DLD1 (cell line): ENCODE measurements around the gene CCDC134.

Experiments used
- in situ Hi-C: cut with HindIII; loops from 2 replicates; pipeline ENCODE4 v1.10.0; 2017; ENCODE audit warnings: low sequenced_read_pairs

CCDC134 gene

DNA sequence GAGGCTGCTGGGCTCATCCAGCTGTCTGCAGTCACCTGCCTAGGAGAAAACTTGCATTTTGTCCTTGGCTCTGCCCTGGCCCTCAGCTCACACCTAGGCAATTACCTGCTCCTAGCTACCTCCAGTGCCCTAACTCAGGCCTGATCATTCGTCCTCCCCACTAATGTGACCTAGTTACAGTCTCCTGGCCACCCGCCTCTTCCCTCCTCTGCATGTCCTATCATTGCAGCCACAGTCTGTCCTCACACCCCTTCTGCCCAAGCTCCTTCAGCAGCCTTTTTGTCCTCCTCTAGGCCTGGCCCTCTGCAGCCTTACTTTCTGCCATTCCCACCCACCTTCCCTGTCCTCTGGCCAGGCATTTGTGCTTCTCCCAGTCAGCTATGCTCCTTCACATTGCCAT, 17.7 kb upstream of the CCDC134 start:
- in situ Hi-C loops = no loop called here

DNA sequence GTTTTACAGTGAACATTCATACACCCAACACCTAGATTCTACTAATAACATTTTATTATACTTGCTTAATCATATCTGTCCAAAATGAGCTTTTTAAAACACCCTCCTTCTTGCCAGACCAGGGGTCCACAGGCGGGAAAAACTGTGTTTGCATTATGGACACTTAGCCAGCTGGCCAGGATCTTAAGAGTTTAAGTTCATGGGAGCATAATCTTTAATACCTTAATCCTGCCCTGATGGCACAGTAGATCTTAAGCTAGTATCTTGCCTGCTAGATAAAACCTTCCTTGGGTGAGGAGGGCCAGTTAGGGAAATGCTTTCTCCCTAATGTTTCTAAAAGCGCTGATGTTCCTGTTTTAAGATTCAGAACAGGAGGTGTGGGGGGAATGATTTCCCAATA, 13.1 kb upstream of the CCDC134 start:
- in situ Hi-C loops = no loop called here

DNA sequence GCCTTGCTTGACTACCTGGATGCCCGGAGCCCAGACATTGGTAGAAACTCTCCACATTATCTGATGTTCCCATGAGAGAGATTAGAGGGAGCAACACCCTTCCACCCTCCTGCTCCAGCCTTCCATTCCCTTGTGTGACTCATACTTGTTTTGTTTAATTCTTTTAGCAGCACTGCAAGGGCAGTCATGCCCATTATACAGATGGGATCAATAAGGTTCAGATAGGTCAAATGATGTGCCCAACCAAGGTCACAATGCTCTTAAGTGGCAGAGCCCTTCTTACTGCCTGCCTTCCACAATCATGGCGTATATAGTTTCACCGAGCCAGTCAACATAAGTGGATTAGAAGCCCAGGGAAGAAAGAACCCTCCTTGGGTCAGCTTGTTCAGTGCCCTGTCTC, 6.6 kb upstream of the CCDC134 start:
- in situ Hi-C loops = no loop called here

DNA sequence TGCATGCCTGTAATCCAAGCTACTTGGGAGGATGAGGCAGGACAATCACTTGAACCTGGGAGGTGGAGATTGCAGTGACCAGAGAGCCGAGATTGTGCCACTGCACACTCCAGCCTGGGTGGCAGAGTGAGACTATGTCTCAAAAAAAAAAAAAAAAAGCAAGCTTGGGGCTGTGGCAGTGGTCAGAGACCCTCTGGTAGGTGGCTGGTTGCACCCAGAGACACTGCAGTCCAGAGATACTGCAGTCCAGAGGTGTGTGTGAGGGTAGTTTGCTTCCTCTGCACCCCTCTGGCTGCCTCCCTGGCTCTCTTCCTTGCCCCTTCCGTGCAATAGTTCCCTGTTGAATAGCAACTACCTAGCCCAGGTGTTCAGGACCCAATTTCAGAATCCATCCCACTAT, 1.7 kb upstream of the CCDC134 start:
- in situ Hi-C loops = no loop called here

DNA sequence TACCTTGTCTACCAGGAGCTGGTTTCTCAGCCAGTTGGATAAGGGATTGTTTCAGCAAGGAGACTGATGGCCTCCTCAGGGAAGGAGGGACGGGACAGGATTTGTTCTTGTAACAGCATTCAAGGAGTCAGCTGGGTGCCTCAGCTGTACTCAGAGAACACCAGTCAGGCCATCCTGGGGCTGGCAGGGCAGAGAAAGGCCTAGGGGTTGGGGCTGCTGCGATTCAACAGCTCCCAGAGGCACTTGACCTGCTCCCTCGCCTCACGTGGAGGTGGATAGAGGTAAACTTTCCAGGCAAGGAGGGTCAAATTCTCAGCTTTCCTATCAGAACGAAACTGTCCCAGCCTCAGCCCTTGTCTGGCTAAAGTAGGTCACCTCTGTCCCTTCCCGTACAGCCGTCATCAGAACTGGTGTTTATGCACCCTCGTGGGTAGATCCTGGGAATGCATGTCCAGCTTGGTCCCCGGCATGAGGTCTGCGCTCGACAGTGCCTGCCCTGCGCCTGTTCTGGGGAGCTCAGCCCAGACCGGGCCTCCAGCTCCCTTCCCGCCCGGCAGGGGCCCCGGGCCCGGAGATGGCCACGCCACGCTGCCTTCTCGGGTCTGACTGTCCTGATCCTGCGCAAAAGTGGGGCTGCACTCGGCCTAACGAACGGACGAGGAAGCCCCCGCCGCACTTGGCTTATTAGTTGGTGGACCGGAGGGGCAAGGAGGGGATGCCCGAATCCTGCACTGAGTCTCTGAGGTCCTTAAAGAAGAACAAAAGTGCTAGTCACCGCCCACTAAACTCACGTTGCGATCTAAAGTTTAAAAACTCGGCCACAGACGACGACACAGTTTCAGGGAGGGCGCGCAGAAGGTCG, 762 bp upstream of the CCDC134 start:
- in situ Hi-C loops = no loop called here

DNA sequence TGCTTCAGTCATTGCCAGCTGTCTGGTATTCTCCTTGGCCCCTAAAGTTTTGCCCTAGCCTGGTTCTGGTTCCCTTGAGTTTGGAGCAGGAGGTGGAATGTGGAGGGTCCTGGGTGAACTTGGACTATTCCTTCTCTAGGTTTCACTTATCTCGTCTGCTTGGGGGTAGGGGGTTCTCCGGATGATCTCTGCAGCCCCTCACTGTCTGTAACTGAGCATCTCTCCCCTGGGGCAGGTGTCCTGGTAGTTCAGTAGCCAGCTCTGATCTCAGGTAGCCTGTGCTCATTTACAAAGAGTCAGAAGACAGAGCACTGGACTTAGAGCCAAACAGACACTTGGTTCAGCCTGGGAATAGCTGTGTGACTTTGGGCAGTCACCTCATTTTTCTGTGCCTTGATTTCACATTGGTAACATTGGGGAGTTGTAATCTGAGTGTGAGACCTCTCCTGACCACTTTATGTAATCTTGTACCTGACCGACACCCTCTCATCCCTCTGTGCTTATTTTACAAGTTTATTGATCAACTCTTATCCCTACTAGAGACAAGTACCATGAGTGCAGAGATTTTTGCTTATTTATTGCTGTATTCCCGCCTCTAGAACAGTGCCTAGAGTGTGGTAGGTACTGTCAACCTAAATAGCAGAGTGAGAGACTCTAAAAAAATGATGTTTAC, 804 bp downstream of the CCDC134 start:
- in situ Hi-C loops = no loop called here

DNA sequence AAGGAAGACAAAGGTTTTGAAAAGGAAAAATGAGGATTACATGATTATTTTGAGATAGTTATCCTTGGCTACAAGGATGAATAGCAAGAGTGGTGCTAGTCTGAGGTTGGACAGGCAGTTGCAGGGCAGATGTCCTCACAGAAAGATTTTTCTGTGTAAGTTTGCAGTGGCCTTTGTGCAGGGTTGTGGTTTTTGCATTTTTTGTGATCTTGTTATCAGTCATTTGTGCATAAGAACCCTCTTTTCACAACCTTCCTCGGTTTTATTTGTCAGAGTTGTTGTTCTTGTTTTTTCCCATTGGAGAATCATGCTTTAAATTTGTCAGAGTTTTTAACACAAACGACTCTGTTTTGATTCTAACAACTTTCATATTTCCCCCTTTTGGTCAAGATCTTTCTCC, 1.4 kb downstream of the CCDC134 start:
- in situ Hi-C loops = no loop called here

DNA sequence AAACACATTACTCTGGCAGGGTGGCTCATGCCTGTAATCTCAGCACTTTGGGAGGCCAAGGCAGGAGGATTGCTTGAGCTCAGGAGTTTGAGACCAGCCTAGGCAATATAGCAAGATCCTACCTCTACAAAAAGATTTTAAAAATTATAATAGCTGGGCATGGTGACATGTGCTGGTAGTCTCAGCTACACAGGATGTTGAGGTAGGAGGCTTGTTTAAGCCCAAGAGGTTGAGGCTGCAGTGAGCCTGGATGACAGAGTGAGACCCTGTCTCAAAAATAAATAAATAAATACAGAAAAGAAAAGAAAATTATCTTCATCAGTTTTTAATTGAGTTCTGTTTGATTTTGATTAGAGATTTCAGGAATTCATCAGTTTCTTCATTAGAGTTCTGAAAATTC, 5.2 kb downstream of the CCDC134 start:
- in situ Hi-C loops = no loop called here

DNA sequence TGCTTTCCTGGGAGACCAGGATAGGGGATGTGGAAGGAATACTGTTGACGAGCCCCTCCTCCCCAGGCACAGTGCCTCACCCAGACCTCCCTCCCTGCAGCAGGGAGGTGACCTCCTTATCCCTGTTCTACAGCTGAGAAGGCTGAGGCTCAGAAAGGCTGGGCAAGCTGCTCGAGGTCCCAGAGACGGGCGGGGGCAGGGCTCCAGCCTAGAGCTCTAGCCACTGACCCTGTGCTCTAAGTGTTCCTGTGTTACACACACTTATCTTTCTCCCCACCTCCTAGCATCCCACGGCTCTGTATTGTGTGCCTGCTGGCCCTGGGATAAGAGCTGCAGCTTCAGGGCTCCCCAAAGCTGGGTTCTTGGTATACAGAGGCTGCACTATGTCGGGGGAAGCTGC, 7.9 kb downstream of the CCDC134 start:
- in situ Hi-C loops = no loop called here

DNA sequence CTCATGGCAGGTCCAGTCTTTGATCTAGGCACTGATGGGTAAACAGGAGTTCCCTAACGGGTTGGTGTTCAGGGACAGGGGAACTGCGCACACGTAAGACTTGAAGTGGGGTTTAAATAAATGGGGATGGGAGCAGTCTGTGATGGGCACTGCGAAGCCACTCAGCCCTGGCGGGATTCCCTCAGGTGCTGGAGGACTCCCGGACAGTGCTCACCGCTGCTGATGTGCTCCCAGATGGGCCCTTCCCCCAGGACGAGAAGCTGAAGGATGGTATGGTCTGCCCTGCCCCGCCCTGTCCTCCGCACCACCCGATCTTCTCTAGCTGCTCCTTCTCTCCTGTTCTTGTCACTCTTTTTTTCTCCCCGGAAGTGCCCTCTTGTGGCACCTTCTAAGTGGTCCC, 9.5 kb downstream of the CCDC134 start:
- in situ Hi-C loops = no loop called here

DNA sequence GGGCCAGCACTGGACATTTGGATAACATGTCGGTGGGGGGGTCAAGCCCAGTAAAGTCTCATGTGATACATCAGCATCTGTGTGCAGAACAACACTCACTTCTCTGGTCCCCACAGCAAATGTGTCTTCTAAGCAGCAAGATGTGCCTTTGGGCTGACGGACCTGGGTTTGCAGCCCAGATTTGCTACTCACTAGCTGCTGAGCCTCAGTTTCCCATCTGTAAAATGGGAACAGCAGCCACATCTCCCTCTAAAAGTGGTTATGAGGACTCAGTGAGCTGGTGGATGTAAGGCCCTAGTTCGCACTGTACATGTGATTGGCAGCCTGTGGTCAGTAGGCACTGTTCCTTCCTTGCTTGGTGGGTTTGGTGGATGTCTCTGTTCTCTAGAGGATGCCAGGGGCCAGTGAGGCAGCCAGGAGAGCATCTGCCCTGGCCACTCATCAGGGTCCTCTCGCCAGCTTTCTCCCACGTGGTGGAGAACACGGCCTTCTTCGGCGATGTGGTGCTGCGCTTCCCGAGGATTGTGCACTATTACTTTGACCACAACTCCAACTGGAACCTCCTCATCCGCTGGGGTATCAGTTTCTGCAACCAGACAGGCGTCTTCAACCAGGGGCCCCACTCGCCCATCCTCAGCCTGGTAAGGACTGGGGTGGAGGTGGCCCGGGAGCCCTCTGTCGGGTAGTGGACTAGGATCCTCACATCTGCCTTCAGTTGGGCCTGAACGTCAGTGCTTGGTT, 12.5 kb downstream of the CCDC134 start:
- in situ Hi-C loops = no loop called here

DNA sequence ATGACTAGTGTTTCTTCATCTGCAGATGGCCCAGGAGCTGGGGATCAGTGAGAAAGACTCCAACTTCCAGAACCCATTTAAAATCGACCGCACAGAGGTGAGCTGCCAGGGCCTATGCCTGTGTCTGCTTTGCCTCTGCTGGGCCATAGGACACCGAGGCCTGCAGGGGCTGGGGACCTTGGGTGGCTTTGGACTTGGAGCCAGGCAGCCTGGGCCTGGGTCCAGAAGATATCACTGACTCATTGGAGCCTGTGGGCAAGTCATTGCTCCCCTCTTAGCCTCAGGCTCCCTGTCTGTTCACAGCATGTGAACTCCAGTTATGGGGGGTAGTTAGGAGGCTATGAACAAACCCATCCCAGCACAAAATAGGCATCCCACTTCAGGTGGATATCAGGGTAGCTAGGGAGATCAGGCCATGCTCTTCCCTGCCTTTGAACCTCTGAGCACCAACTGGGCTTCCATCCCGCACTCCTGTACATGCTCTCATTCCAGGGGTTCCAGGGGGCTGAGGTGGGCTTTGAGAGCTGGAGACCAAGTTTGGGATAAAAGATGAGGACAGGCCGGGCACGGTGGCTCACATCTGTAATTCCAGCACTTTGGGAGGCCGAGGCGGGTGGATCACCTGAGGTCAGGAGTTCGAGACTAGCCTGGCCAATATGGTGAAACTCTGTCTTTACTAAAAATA, 13.4 kb downstream of the CCDC134 start:
- in situ Hi-C loops = no loop called here

DNA sequence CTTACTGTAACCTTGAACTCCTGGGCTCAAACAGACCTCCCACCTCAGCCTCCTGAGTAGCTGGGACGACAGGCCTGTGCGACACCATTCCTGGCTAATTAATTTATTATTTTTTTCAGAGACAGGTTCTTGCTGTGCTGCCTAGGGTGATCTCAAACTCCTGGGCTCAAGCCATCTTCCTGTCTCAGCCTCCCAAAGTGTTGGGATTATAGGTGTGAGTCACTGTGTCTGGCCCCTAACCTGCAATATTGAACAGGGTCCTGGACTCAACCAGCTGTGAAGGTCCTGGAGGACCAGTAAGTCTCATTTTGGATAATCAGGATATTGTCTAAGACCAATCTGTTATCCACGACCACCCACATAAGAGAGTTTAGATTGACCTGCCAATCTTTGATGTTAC, 15.2 kb downstream of the CCDC134 start:
- in situ Hi-C loops = no loop called here

DNA sequence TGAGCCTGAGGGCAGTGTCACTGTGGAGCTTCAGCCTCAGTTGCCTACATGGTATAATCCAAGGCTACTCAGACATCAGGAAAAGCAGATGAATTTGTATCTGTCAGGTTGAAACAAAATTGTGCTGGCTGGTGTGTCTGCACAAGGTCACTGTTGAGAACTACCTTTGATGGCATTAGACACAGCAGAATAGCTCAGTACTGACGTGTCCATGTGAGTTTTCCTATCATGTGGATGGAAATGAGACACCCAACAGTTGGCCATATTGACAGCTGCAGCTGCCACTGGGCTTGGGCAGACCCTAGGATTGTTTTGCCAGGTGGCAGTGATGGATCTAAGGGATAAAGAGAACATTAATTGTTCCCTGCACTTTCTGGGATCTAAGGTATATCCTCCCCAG, 15.8 kb downstream of the CCDC134 start:
- in situ Hi-C loops = no loop called here

DNA sequence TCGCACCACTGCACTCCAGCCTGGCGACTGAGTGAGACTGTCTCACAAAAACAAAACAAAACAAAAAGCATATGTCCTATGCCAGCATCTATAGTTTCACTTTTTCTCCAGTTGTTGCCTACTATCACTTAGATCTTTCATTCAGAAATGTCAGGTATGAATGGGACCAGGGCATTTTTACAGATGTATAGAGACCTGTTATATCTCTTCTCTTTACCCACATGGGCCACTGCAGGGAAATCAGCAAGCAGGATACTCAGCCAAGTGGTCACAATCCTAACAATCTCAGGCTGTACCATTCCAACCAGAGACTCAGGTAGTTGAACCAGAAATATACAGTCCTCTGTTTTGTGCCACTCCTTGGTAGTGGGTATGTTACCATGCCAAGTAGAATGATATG, 16.4 kb downstream of the CCDC134 start:
- in situ Hi-C loops = no loop called here

DNA sequence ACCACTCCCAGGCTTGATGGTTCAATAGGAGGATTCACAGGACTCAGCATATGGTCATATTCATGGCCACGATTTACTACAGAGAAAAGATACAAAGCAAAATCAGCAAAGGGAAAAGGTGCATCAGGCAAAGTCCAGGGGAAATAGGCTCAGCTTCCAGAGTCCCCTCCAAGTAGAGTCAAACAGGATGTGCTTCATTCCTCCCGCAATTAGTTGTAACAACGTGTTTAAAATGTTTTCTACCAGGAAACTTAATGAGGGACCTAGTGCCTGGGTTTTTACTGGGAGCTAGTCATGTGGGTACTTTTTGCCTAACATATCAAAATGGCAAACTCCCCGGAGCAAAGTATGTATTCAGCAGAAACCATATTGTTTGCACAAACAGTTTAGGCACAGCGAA, 17.5 kb downstream of the CCDC134 start:
- in situ Hi-C loops = no loop called here

DNA sequence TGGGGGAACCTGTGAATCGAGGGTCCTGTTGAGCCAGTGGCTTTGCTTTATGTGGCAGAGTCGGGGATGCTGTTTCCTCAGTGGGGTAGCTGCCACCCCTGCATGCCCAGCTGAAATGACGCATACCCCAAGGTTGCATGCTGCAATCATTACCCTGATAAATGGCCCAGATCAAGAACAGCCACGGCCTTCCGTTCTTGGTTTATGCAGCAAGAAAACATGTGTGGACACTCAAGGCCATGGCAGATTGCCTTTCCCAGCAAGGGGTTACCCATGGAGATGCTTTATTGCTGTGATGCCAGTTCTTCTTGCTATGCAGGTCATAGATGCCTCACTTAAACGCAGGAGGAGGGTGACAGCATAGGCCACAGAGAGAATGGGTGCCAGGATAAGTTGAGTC, 18.1 kb downstream of the CCDC134 start:
- in situ Hi-C loops = no loop called here

DNA sequence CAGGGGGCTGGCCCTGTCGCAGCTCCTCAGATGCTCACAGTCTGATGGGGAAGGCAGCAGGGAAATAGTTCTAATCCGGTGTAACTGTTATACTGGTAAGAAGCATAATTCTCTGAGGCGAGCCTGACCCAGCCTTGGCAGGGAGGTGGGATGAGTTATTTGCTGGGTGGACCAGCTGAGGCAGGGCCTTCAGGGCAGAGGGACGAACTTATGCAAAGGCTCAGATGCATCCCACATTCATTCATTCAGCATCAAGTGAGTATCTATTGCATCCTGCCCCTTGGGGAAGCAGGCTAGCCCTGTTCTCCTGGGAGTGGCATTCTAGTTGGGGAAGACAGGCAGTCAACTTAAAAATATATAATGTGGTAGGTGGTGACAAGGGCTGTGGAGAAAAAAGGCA, 18.8 kb downstream of the CCDC134 start:
- in situ Hi-C loops = no loop called here

DNA sequence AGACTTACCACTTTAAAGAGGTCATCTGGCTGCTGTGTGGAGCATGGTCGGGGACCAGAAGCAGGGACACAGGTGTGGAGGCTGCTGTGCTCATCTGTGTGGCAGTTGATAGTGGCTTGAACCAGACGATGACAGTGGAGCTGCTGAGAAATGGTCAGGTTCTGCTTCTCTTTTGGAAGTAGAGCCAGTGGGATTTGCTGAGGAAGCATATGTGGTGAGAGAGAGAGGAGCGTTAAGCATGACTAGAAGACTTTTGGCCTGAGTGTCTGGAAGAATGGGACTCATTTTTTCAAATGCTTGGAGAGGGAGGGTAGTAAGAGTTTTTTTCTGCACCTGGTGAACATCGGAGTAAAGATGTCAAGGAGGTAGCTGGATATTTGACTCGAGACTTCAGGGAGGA, 20.0 kb downstream of the CCDC134 start:
- in situ Hi-C loops = no loop called here

DNA sequence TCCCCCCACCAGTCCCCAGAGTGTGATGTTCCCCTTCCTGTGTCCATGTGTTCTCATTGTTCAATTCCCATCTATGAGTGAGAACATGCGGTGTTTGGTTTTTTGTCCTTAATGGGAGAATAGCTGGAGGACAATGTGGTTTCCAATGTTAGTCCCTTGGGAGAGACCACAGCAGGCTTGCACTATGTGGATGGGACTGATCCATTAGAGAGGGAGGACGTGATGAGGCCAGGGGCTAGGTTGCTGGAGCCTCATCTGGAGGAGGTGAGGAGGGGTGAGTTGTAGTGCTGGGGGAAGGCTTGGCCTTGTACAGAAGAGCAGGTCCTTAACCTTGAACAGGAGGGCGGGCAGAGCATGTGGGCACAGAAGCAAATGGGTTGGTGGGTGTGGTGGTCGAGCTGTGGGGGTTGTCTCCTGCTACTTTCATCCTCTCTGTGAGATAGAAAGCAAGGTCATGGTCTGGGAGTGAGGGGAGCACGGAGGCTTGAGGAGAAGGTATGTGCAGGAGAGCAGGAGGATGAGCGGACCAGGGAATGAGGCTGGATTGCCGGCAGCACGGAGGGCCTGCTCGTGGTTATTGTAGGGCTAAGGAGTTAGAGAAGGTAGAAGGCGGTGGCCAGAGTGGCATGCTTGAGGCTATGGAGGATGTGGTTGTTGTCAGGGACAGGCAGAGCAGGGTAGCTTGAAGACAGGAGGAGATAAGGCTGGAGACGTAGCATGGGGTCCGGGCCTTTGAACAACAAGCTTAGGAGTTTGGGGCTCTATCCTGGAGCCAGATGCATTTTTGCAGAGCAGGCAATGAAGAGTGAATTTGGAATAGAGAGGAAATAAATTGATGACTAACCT, 21.2 kb downstream of the CCDC134 start:
- in situ Hi-C loops = no loop called here
